Fibroblast of lung (primary cell): Measurements from ENCODE around the gene CELF5. TPM values are rescaled to one million over a fixed set of nuclear protein-coding genes. Genes with fewer than 3 reads are reported as not detected.

Experiments
- DNase-seq, 2 donors: peaks; one replicate each; pipeline versions ENCODE4 v3.0.0 to v3.0.0-alpha.2; 2010; ENCODE audit warnings: low read depth in 2 of 2
- H2AFZ ChIP-seq: 2 replicates; pipeline ENCODE4 v1.5.1; 2012; ENCODE audit warnings: low read length, control low read depth, inconsistent platforms
- H3K27ac ChIP-seq: 2 replicates; pipeline ENCODE4 v1.5.1; 2011; ENCODE audit warnings: low read length, control low read depth; ENCODE audit not compliant: insufficient read depth
- H3K27me3 ChIP-seq: 2 replicates; pipeline ENCODE4 v1.5.1; 2011; ENCODE audit warnings: mild to moderate bottlenecking, low read length; ENCODE audit not compliant: control insufficient read depth, insufficient read depth
- H3K36me3 ChIP-seq: 2 replicates; pipeline ENCODE4 v1.5.1; 2011; ENCODE audit warnings: low read length; ENCODE audit not compliant: control insufficient read depth, insufficient read depth
- H3K4me1 ChIP-seq: 2 replicates; pipeline ENCODE4 v1.5.1; 2011; ENCODE audit warnings: low read length; ENCODE audit not compliant: control insufficient read depth, insufficient read depth; ENCODE audit errors: extremely low read depth
- H3K4me2 ChIP-seq: 2 replicates; pipeline ENCODE4 v1.5.1; 2011; ENCODE audit warnings: low read length, control low read depth; ENCODE audit not compliant: insufficient read depth; ENCODE audit errors: extremely low read depth
- H3K4me3 ChIP-seq, 4 experiments: fragments of 200-600 bp in 1 of 4; sonication (generic) in 1 of 4; replicated peaks in 1 of 4; 2 replicates each; pipeline ENCODE4 v1.5.1; 2011 to 2016; ENCODE audit warnings: low read length in 4 of 4, low read depth in 3 of 4, mild to moderate bottlenecking in 3 of 4, control low read depth in 2 of 4, inconsistent platforms in 1 of 4, mixed read lengths in 1 of 4; ENCODE audit not compliant: insufficient read depth in 1 of 4; ENCODE audit errors: control extremely low read depth in 1 of 4
- H3K79me2 ChIP-seq: 2 replicates; pipeline ENCODE4 v1.5.1; 2012; ENCODE audit warnings: mild to moderate bottlenecking, low read length, inconsistent platforms; ENCODE audit not compliant: control insufficient read depth, insufficient read depth
- H3K9ac ChIP-seq: 2 replicates; pipeline ENCODE4 v1.5.1; 2011; ENCODE audit warnings: mild to moderate bottlenecking, low read length, control low read depth; ENCODE audit not compliant: insufficient read depth
- H3K9me3 ChIP-seq: 2 replicates; pipeline ENCODE4 v1.5.1; 2012; ENCODE audit warnings: low read depth, low read length; ENCODE audit not compliant: control insufficient read depth, insufficient read depth
- H4K20me1 ChIP-seq: 2 replicates; pipeline ENCODE4 v1.5.1; 2011; ENCODE audit warnings: low read length; ENCODE audit not compliant: control insufficient read depth, insufficient read depth; ENCODE audit errors: extremely low read depth
- CTCF ChIP-seq, 2 donors: IDR thresholded peaks in 1 of 2; conservative IDR thresholded peaks in 1 of 2; 1 replicate in 1 of 2; 2 replicates in 1 of 2; pipeline ENCODE4 v1.5.1; 2011 to 2012; ENCODE audit warnings: low read length in 2 of 2, control low read depth in 1 of 2, inconsistent platforms in 1 of 2, low read depth in 1 of 2, mild to moderate bottlenecking in 1 of 2
- EZH2 ChIP-seq: IDR thresholded peaks from 2 replicates; pipeline ENCODE4 v1.5.1; 2012; ENCODE audit warnings: low read length, control low read depth, mild to moderate bottlenecking; ENCODE audit errors: missing control alignments
- polyA plus RNA-seq, 2 donors: library from polyadenylated mRNA; depleted of rRNA in 1 of 2; stranded (reverse) in 1 of 2; unstranded in 1 of 2; fragments of >200 nt; gene quantifications; 2 replicates each; pipeline ENCODE4 v1.2.1, GENCODE V29; 2011 to 2012; ENCODE audit warnings: missing spikeins in 1 of 2
- total RNA-seq: library from RNA; depleted of rRNA; stranded (reverse); fragments of >200 nt; gene quantifications from 2 replicates; pipeline ENCODE4 v1.2.1, GENCODE V29; 2014

The CELF5 gene
- total and polyA plus RNA-seq, 2 donors (not counting 1 experiment from before 2014, with no cell fraction given), result under 0.01 TPM; not detected in 1

- no peaks in the 10 kb centered on the region for H3K4me1 ChIP-seq
- no peak overlapping the region for H3K27ac ChIP-seq
- TF ChIP-seq CTCF (conservative IDR thresholded peaks at IDR 0.05 in 1 of 2, IDR thresholded peaks at IDR 0.05 in 1 of 2; ENCODE audit: low read depth in 1 of 2, low read length in 2 of 2) (no peak), EZH2 (no peak)
- no peak overlapping the region for H3K9ac ChIP-seq
- H3K4me2 ChIP-seq, result no peak overlapping the region
- no peaks in the 10 kb centered on the region for H3K9me3 ChIP-seq
- DNase-seq, result no peak
- H3K36me3 ChIP-seq, result no peaks in the 10 kb centered on the region
- H3K27me3 ChIP-seq, result peaks cover 15% of the 10 kb centered on the region
- no peaks in the 10 kb centered on the region for H3K79me2 ChIP-seq
- no peak overlapping the region for H2AFZ ChIP-seq
- H3K4me3 ChIP-seq, result no peak overlapping the region
- no peaks in the 10 kb centered on the region for H4K20me1 ChIP-seq
These were observed 58.8 kb downstream of the CELF5 start for GRCh38 chr19:3283246-3283751.

- Histone ChIP-seq H3K9me3 (no peaks in the 10 kb centered on the region), H3K9ac (no peak overlapping the region), H2AFZ (no peak overlapping the region), H3K4me2 (no peak overlapping the region), H3K4me1 (no peaks in the 10 kb centered on the region), H4K20me1 (no peaks in the 10 kb centered on the region), H3K27me3 (peaks cover 12% of the 10 kb centered on the region), H3K4me3 (peak overlapping the region in 1 of 4 experiments; percentile 14), H3K27ac (no peak overlapping the region), H3K36me3 (no peaks in the 10 kb centered on the region), H3K79me2 (no peaks in the 10 kb centered on the region)
- DNase-seq, result no peak
- no peak for TF ChIP-seq EZH2
- no peak for TF ChIP-seq CTCF (conservative IDR thresholded peaks at IDR 0.05 in 1 of 2, IDR thresholded peaks at IDR 0.05 in 1 of 2; ENCODE audit: low read depth in 1 of 2, low read length in 2 of 2)
These were observed 59.6 kb downstream of the CELF5 start for GRCh38 chr19:3283886-3284657.

- Histone ChIP-seq H3K9me3 (no peaks in the 10 kb centered on the region), H2AFZ (peak overlapping the region; percentile 35), H3K36me3 (no peaks in the 10 kb centered on the region), H3K9ac (no peak overlapping the region), H4K20me1 (no peaks in the 10 kb centered on the region), H3K4me3 (peak overlapping the region in 1 of 4 experiments; percentile 14), H3K4me1 (no peaks in the 10 kb centered on the region), H3K27me3 (peaks cover 14% of the 10 kb centered on the region), H3K79me2 (no peaks in the 10 kb centered on the region), H3K4me2 (peak overlapping the region; percentile 35), H3K27ac (no peak overlapping the region)
- DNase-seq, result peak; percentile 25 to 47
- TF ChIP-seq EZH2 (no peak), CTCF (conservative IDR thresholded peaks at IDR 0.05 in 1 of 2, IDR thresholded peaks at IDR 0.05 in 1 of 2; ENCODE audit: low read depth in 1 of 2, low read length in 2 of 2) (no peak)
These were observed 60.5 kb downstream of the CELF5 start for GRCh38 chr19:3284759-3285646.
